Measurements from ENCODE around the gene MAB21L2.
"Not testable (repeated sequence)": the region's sequence is repeated elsewhere in the genome, so short reads cannot be mapped to it uniquely, and the experiment has no call there.

Gene MAB21L2

DNA sequence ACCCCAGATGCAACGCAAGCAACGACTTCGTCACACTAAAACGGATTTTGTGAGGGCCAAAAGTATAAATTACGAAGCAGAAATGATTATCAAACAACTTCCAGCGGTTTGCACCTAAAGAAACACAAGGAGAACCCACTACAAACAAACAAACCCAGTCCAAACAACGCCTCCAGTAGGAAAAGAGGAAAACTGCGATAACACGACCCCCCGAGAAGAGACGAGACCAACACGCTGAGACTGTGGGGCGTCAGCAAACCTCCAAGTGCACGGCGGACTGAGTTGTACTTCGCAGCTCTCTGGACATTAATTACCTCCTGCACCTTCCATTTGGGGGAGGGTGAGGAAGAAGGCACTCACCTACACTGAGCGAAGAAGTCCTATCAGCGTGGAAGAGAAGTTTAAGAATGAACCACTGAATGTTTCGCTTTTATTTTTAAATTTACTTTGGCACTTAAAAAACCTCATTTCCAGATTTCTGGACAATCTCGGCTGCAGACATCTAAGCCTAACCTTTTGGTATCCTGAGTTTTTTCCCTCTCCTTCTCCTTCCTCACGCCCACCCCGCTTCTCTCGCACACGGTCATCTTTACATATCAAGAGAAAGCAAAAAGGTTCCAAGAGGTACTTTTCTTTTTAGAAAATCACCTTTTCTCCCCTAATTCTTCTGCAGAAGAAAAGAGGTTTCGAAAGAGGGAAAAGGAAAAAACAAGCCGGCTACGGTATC lies at the start of gene MAB21L2:
TSS of gene MAB21L2 (plus strand) at position 6 of the 727 bp plus-strand sequence. CDS start 879 bp downstream, outside the sequence.
- no peak for DNase-seq (ENCODE audit: extremely low spot score, insufficient read length, low read depth)
- FAIRE-seq: no peak

DNA sequence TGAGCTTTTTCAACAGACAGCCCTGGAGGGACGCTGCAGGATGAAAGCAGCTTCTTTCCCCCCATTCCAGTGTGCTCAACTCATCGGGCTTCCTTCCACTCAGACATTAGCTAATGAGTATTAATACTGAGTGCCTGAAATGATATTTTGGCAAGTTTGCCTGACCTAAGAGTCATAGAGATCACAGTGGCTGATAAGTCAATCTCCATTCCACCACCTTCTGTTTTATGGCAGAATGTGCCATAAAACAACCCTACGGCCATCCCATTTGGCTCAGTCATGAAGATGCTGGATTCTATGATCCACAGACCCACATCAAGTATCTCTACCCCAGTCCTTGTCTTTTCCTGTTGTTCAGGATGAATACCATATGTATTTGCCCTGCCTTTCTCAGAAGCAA lies 48.3 kb upstream of the MAB21L2 start:
- FAIRE-seq: no peak
- no peak for DNase-seq (ENCODE audit: extremely low spot score, insufficient read length, low read depth)

DNA sequence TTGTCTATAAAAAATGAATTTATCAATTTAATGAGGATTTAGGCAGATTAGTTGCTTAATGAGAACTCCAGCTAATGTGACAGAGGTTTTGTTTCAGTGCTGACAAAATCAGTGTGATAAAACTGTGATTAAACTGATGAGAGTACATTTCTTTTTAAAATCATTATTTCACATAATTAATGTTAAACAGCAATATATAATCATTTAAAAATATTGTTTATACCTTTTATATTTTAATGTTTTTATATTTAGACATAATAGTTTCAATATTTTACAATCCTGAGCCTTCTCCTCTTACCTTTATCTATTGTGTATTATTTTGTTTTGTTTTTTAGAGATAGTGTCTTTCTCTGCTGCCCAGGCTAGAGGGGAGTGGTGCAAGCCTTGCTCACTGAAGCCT lies 47.1 kb upstream of the MAB21L2 start:
- no peak for FAIRE-seq

GRCh38 chr4:150537911-150538310 lies 44.0 kb upstream of the MAB21L2 start:
- not testable (repeated sequence) for DNase-seq (ENCODE audit: extremely low spot score, insufficient read length, low read depth); FAIRE-seq

More for the DNA sequence above, 47.1 kb upstream of the MAB21L2 start:
- no peak for DNase-seq (ENCODE audit: extremely low spot score, insufficient read length, low read depth)

DNA sequence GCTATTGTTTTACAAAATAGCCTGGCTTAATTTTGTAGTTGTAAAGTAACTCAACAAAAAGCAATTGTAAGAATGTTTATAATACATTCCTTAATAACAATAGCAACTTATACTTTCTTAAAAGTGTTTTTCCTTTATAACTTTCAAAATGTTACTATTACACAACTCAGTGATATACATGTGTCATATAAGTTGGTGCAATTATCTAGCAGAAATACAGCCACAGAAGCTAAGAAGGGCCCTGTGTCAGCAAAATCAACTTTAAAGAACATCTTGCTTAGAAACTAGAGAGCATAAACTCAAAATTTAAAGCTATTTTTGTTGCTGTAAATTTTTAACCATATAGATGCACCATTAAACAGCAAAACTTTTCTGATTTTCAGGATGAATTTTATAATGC lies 41.4 kb upstream of the MAB21L2 start:
- no peak for DNase-seq (ENCODE audit: extremely low spot score, insufficient read length, low read depth)
- no peak for FAIRE-seq

GRCh38 chr4:150540959-150541360 lies 41.0 kb upstream of the MAB21L2 start:
- no peak for DNase-seq (ENCODE audit: extremely low spot score, insufficient read length, low read depth)
- no peak for FAIRE-seq

- FAIRE-seq (no peak), DNase-seq (ENCODE audit: extremely low spot score, insufficient read length, low read depth) (no peak)
Measured at GRCh38 chr4:150541681-150542080, 40.3 kb upstream of the MAB21L2 start.

DNA sequence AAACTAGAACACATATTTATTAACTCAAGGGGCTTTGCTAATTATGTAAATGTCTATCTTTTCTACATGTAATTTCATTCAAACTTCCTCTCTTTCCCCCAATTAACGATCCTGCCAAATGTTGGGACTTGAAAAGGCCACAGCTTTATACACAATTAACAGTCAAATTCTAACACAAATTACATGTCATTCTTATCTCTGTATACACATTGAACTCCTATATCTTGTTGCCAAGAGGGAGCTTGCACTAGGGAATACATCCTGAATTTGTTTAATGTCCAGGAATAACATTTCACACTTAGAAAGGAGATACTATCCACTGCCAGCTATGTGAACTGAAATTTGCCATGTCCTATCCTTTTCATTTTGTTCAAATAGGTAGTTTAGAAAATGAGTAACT lies 38.9 kb upstream of the MAB21L2 start:
- DNase-seq (ENCODE audit: extremely low spot score, insufficient read length, low read depth): no peak
- no peak for FAIRE-seq

DNA sequence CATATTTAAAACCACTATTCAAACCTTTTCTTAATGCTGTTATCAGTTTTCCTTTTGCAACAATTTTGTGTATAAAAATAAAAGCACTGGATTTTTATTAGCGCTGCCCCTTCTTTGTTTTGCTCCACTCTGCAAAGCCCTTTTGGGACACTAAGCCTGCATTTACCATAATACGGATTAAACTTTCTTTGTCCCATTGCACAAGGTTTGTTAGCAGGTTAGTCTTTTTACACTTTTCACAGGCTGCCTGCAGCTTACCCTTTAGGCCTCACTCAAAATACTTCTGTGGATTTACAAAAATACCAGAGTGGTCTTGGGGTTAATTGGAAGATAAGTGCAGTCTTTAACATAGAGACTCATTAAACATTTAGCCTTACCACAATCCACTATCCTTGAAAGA lies 35.7 kb upstream of the MAB21L2 start:
- DNase-seq (ENCODE audit: extremely low spot score, insufficient read length, low read depth) (no peak), FAIRE-seq (no peak)

DNA sequence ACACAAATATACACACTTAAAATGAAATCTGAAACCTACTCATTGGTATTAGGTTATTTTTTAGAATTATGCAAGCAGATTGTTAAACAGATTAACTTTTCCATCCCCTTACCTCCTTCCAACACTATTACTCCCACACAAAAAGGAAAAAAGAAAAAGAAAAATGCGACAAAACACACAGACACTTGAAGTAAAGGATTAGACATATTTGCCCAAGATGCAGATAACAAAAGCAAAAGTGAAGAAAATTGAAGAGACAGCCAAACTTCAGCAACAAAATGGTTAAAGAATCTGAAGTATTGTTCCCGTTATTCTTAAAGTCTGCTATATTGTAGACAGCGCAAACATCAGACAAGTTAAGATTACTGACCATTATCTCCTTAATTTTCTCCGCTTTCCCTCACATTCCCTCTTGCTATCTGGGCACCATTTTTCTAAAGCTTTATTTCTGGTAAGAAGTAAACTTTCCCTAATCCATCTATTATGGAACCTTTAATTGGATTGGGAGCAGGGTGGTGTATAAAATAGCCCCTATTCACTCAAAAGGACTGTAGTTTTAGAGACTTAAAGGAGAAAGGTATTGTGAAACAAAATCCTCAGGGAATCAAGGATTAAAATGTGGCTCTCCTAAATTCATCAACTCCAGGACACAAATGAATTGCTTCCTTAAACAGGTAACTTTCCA lies 34.7 kb upstream of the MAB21L2 start:
- no peak for FAIRE-seq
- no peak for DNase-seq (ENCODE audit: extremely low spot score, insufficient read length, low read depth)

GRCh38 chr4:150557811-150558210 lies 24.1 kb upstream of the MAB21L2 start:
- not testable (repeated sequence) for FAIRE-seq; DNase-seq (ENCODE audit: extremely low spot score, insufficient read length, low read depth)

DNA sequence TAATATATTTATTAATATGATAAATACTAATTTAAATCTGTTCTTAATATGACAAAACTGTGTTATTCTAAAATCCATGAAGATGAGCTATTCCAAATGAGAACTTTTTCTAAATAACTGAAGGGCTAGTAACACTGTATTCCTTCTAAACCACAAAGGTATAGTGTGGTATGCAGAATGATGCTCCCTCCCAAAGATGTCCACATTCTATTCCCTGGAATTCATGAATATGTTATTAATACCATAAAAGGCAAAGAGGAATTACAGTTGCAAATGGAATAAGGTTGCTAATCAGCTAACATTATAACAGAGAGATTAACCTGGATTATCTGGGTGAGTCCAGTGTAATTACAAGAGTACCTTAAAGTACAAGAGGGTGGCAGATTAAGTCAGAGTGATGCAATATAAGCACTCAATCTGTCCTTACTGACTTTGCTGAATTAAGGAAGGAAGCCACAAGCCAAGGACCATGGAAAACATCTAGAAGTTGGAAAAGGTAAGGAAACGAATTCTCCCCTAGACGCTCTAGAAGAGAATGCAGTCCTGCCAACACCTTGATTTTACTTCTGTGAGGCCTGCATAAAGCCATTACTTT lies 20.7 kb upstream of the MAB21L2 start:
- no peak for FAIRE-seq
- DNase-seq (ENCODE audit: extremely low spot score, insufficient read length, low read depth): no peak

GRCh38 chr4:150562250-150562649 lies 19.7 kb upstream of the MAB21L2 start:
- DNase-seq (ENCODE audit: extremely low spot score, insufficient read length, low read depth) (no peak), FAIRE-seq (no peak)

DNA sequence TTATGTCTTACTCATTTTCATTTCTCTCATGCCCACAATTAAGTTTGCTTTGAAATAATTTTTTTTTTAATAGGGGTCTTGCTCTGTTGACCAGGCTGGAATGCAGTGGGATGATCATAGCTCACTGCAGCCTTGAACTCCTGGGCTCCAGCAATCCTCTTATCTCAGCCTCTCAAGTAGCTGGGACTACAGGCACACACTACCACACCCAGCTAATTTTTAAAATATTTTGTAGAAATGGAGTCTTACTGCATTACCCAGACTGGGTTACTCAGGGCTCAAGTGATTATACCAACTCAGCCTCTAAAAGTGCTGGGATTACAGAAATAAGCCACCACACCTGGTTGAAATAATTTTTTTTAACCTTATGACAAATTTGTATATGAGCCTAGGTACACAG lies 19.2 kb upstream of the MAB21L2 start:
- FAIRE-seq: no peak
- no peak for DNase-seq (ENCODE audit: extremely low spot score, insufficient read length, low read depth)

GRCh38 chr4:150564967-150565366 lies 17.0 kb upstream of the MAB21L2 start:
- FAIRE-seq; DNase-seq (ENCODE audit: extremely low spot score, insufficient read length, low read depth): not testable (repeated sequence)

DNA sequence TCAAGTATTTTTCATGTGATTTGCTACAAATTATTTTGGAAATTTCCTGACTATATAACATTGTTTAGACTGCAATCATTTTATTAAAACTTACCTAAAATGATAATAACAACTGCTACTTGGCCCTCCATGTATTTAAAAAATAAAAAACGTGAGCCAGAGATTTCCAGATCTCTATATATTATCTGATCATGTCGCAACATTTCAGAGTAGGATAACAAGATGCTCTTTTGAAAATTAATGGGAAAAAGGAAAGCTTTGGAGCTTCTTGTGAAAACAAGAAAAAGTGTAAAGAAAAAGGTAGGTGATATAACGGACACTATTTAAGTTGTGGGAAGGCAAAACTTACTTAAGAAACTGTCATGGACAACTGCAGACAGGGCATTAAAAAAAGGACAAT lies 14.9 kb upstream of the MAB21L2 start:
- FAIRE-seq (no peak), DNase-seq (ENCODE audit: extremely low spot score, insufficient read length, low read depth) (no peak)

DNA sequence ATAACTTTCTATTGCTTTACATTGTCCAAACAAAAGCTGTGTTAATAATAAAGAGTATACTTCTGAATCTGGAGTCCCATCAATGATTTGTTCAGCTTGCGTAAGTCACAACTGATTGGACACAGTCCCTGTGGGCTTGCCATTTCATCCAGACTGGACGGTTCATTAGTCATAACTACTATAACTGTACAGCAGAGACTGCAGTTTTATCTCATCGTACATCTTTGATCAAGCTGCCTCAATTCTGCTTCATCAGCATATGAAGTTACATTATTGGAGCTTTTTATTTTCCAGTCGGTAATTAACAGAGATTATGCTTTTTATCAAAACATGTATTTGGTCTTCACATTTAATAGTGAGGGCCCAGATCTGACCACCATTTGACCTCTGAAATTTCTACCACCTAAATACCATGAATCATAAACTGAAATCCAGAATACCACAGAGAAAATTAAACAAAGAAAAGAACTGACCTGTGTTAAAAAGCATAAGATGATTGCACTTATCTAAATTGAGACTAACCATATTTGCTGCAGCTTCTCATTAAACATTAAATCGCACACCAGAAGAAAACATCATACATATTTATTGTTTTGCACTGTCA lies 12.5 kb upstream of the MAB21L2 start:
- FAIRE-seq (no peak), DNase-seq (ENCODE audit: extremely low spot score, insufficient read length, low read depth) (no peak)

DNA sequence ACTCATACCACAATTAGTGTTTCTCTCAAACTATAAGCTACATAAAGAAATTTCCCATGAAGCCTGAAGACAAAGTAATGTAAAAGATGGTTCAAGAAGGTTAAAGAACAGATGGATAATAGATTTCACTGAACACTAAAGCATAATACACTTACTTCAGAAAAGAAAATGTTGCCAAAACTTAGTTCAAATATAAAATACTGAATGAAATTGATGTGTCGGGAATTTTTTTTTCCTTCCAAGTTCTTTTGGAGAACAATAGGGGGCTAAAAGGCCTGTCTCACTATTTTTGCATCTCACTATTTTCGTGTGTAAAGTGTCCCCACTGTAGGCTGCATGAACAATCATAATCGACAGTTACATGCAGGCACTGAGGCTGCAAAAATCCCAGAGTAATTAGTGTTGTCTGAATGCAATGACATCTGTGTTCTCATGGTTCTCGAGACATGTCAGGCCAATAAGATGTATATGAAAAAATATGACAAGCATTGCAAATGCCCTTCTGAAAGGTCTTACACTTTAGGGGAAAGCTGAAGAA lies 11.9 kb upstream of the MAB21L2 start:
- peak; percentile 41 for FAIRE-seq
- DNase-seq (ENCODE audit: extremely low spot score, insufficient read length, low read depth): no peak

- no peak for DNase-seq (ENCODE audit: extremely low spot score, insufficient read length, low read depth)
- no peak for FAIRE-seq
Measured at GRCh38 chr4:150570862-150571261, 11.1 kb upstream of the MAB21L2 start.

DNA sequence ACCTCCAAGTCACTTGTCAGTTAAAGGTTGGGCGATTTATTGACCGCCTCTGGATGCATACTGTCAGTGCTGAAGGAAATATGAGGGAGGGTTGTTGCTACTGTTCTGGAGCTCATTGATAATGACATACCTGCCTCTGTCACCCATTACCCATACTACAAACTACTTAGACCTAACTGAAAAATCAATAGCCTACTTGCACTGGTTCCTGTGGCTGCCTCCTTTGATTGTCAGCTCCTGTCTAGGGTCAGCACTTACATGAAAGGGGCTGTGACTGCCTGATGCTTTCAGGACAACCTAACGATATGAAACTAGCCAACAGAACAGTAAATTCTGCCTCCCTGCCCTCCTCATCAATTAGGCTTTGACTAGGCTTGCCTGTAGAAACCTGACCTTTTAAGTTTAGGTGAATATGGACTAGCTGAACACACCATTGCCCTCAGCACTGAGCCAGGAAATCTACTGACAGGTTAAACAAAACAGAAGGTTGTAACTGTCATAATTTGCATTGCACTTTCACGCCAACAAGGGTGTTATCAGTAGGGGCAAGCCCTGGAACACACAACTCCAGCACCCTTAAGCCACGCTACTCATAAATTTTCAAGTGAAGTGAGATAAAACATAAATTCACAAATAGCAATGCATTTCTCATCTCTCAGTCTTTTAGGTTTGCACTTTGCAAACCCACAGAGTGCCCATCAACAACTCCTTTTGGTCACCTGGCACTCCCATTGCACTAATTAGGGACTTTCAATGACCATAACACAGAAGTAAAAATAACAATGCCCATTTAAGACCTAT lies 9.0 kb upstream of the MAB21L2 start:
- DNase-seq (ENCODE audit: extremely low spot score, insufficient read length, low read depth): no peak
- peak; percentile 42 for FAIRE-seq

All from GM18507 (cell line).